H1 (cell line): Measurements from ENCODE around the gene ESPNL. TPM values are rescaled to one million over a fixed set of nuclear protein-coding genes. Genes with fewer than 3 reads are reported as not detected.

Experiments
- CTCF ChIA-PET: fragments of 300-600 bp; sonication (Branson Sonifier 250); formaldehyde crosslinking; loops from one replicate; lab custom pipeline; 2021; ENCODE audit not compliant: partially characterized antibody; lab: Charles Lee
- POLR2A ChIA-PET: fragments of 300-600 bp; sonication (Branson Sonifier 250); formaldehyde crosslinking; loops from one replicate; lab custom pipeline; 2021; ENCODE audit warnings: inconsistent platforms; ENCODE audit not compliant: partially characterized antibody; lab: Charles Lee
- DNase-seq, 2 experiments: peaks; one replicate each; pipeline versions ENCODE4 v3.0.0 to v3.0.0-alpha.2; 2010 to 2022; ENCODE audit warnings: low spot score in 2 of 2, low read depth in 1 of 2, mixed read lengths in 1 of 2
- FAIRE-seq: peaks from 2 replicates; lab custom pipeline; 2011; peaks lifted over from hg19 to GRCh38; lab: Jason Lieb, UNC
- H2AFZ ChIP-seq: 2 replicates; pipeline ENCODE4 v1.8.1; 2012; ENCODE audit warnings: low read length, inconsistent platforms
- H2AK5ac ChIP-seq: 2 replicates; pipeline ENCODE4 v1.6.1; 2013; ENCODE audit warnings: low read depth, low read length
- H2BK120ac ChIP-seq: replicated peaks from 2 replicates; pipeline ENCODE3; 2013; ENCODE audit warnings: low read depth, low read length, inconsistent platforms
- H2BK12ac ChIP-seq: 2 replicates; pipeline ENCODE4 v1.6.1; 2013; ENCODE audit warnings: low read depth, low read length
- H2BK15ac ChIP-seq: 2 replicates; pipeline ENCODE4 v1.6.1; 2013; ENCODE audit warnings: low read length
- H2BK20ac ChIP-seq: 2 replicates; pipeline ENCODE4 v1.6.1; 2013; ENCODE audit warnings: low read length
- H2BK5ac ChIP-seq: 2 replicates; pipeline ENCODE4 v1.6.1; 2013; ENCODE audit warnings: low read depth, low read length
- H3K14ac ChIP-seq: 2 replicates; pipeline ENCODE4 v1.6.1; 2013; ENCODE audit warnings: inconsistent platforms; ENCODE audit not compliant: insufficient read length
- H3K18ac ChIP-seq: 2 replicates; pipeline ENCODE4 v1.6.1; 2013; ENCODE audit warnings: low read length; ENCODE audit errors: extremely low read depth
- H3K23ac ChIP-seq: 2 replicates; pipeline ENCODE4 v1.6.1; 2013; ENCODE audit warnings: inconsistent platforms; ENCODE audit not compliant: insufficient read length
- H3K23me2 ChIP-seq: 2 replicates; pipeline ENCODE4 v1.6.1; 2013; ENCODE audit warnings: low read depth, low read length
- H3K27ac ChIP-seq: 2 replicates; pipeline ENCODE4 v1.6.1; 2011; ENCODE audit warnings: low read depth, low read length, inconsistent platforms
- H3K27me3 ChIP-seq, 4 experiments: replicated peaks in 1 of 4; 1 replicate in 1 of 4; 2 replicates in 3 of 4; pipeline versions ENCODE4 v1.6.1 to v1.8.1; 2011 to 2013; ENCODE audit warnings: low read length in 3 of 4, mild to moderate bottlenecking in 3 of 4, inconsistent platforms in 2 of 4, mixed read lengths in 2 of 4, moderate library complexity in 1 of 4; ENCODE audit not compliant: control insufficient read depth in 3 of 4, insufficient read depth in 3 of 4; ENCODE audit errors: extremely low read depth in 1 of 4
- H3K36me3 ChIP-seq, 4 experiments: 2 replicates each; pipeline versions ENCODE4 v1.6.1 to v1.8.1; 2011 to 2013; ENCODE audit warnings: mild to moderate bottlenecking in 4 of 4, low read length in 3 of 4, moderate library complexity in 2 of 4, control low read depth in 1 of 4, inconsistent platforms in 1 of 4; ENCODE audit not compliant: insufficient read depth in 4 of 4, control insufficient read depth in 2 of 4
- H3K4ac ChIP-seq: replicated peaks from 2 replicates; pipeline ENCODE3; 2013; ENCODE audit warnings: low read length, low read depth, mixed read lengths, inconsistent platforms; ENCODE audit not compliant: insufficient read length
- H3K4me1 ChIP-seq, 4 experiments: replicated peaks in 1 of 4; 1 replicate in 1 of 4; 2 replicates in 3 of 4; pipeline versions ENCODE4 v1.6.1 to v1.8.1; 2011 to 2013; ENCODE audit warnings: low read length in 3 of 4, inconsistent platforms in 2 of 4, mixed read lengths in 1 of 4; ENCODE audit not compliant: insufficient read depth in 4 of 4, control insufficient read depth in 3 of 4
- H3K4me2 ChIP-seq, 2 experiments: 2 replicates each; pipeline versions ENCODE4 v1.6.1 to v1.8.1; 2011 to 2013; ENCODE audit warnings: low read depth in 2 of 2, low read length in 2 of 2, control low read depth in 1 of 2, inconsistent platforms in 1 of 2, mild to moderate bottlenecking in 1 of 2; ENCODE audit not compliant: insufficient read depth in 1 of 2
- H3K4me3 ChIP-seq, 4 experiments: fragments of 200-600, 300-600 bp in 1 of 4; sonication (generic), shearing (Covaris generic), sonication (Bioruptor Twin) in 1 of 4; 2 replicates each; pipeline versions ENCODE4 v1.5.1 to v1.8.1; 2011 to 2016; ENCODE audit warnings: low read length in 4 of 4, low read depth in 3 of 4, control low read depth in 2 of 4, inconsistent platforms in 2 of 4, mild to moderate bottlenecking in 2 of 4, mixed read lengths in 1 of 4, moderate library complexity in 1 of 4; ENCODE audit not compliant: insufficient read depth in 2 of 4; ENCODE audit errors: extremely low read depth in 1 of 4
- H3K56ac ChIP-seq: replicated peaks from 2 replicates; pipeline ENCODE3; 2013; ENCODE audit warnings: low read depth, mild to moderate bottlenecking, mixed read lengths, low read length, inconsistent platforms; ENCODE audit not compliant: insufficient read length
- H3K79me1 ChIP-seq: 2 replicates; pipeline ENCODE4 v1.6.1; 2013; ENCODE audit warnings: low read depth, low read length, control low read depth
- H3K79me2 ChIP-seq, 2 experiments: 2 replicates each; pipeline versions ENCODE4 v1.6.1 to v1.8.1; 2012 to 2013; ENCODE audit warnings: low read length in 2 of 2, mild to moderate bottlenecking in 2 of 2, inconsistent platforms in 1 of 2; ENCODE audit not compliant: insufficient read depth in 2 of 2, control insufficient read depth in 1 of 2
- H3K9ac ChIP-seq, 4 experiments: replicated peaks in 1 of 4; 1 replicate in 1 of 4; 2 replicates in 3 of 4; pipeline versions ENCODE4 v1.6.1 to v1.8.1; 2011 to 2013; ENCODE audit warnings: low read depth in 3 of 4, low read length in 3 of 4, control low read depth in 2 of 4, mild to moderate bottlenecking in 2 of 4, moderate library complexity in 2 of 4, inconsistent platforms in 1 of 4; ENCODE audit errors: extremely low read depth in 1 of 4
- H3K9me3 ChIP-seq, 2 experiments: 2 replicates each; pipeline versions ENCODE4 v1.6.1 to v1.8.1; 2012 to 2013; ENCODE audit warnings: mild to moderate bottlenecking in 2 of 2, moderate library complexity in 2 of 2, control low read depth in 1 of 2, inconsistent platforms in 1 of 2, low read depth in 1 of 2, low read length in 1 of 2, mixed read lengths in 1 of 2; ENCODE audit not compliant: insufficient read depth in 2 of 2
- H4K20me1 ChIP-seq, 2 experiments: replicated peaks in 1 of 2; 2 replicates each; pipeline versions ENCODE3 to v1.8.1; 2011 to 2013; ENCODE audit warnings: inconsistent platforms in 2 of 2, low read length in 2 of 2, mild to moderate bottlenecking in 1 of 2; ENCODE audit not compliant: insufficient read depth in 2 of 2, control insufficient read depth in 1 of 2
- H4K5ac ChIP-seq: 2 replicates; pipeline ENCODE4 v1.6.1; 2013; ENCODE audit warnings: low read length, low read depth, mixed read lengths, inconsistent platforms; ENCODE audit not compliant: insufficient read length
- H4K8ac ChIP-seq: 2 replicates; pipeline ENCODE4 v1.8.0; 2013; ENCODE audit warnings: mild to moderate bottlenecking, moderate library complexity, low read length, inconsistent platforms; ENCODE audit not compliant: insufficient read depth; ENCODE audit errors: extremely low read depth
- H4K91ac ChIP-seq: replicated peaks from 2 replicates; pipeline ENCODE3; 2013; ENCODE audit warnings: low read length, mixed read lengths, inconsistent platforms; ENCODE audit not compliant: insufficient read length
- MAFK ChIP-seq: IDR thresholded peaks from 2 replicates; pipeline ENCODE4 v1.6.1; 2012; ENCODE audit warnings: low read depth, mild to moderate bottlenecking, improper control_type of control experiment, low read length
- RFX5 ChIP-seq: IDR thresholded peaks from 2 replicates; pipeline ENCODE4 v1.6.1; 2011; ENCODE audit warnings: low read depth, low read length, improper control_type of control experiment, borderline replicate concordance
- WGBS, 2 experiments: shearing (Covaris generic) in 1 of 2; methylation state at CpG; one replicate each; pipeline versions ENCODE4 v1.1.6 to v1.1.7; 2013 to 2015; ENCODE audit warnings: low lambda C conversion rate in 2 of 2, mixed read lengths in 2 of 2, inconsistent platforms in 1 of 2, low coverage in 1 of 2, missing lambda C conversion rate in 1 of 2; ENCODE audit not compliant: insufficient replicate concordance in 2 of 2, insufficient coverage in 1 of 2, insufficient read length in 1 of 2; ENCODE audit errors: extremely low coverage in 1 of 2, missing lambda C conversion rate in 1 of 2; 5-methylcytosine and 5-hydroxymethylcytosine counted together
- polyA plus RNA-seq, 7 experiments: library from polyadenylated mRNA; depleted of rRNA in 3 of 7; stranded (reverse) in 5 of 7; unstranded in 2 of 7; fragments of >200 nt in 5 of 7; fragments of 200-250 nt in 2 of 7; gene quantifications; 1 replicate in 5 of 7; 2 replicates in 1 of 7; 4 replicates in 1 of 7; pipeline versions ENCODE4 v1.2.1 to v1.2.3, GENCODE V29; 2011 to 2013; ENCODE audit warnings: missing spikeins in 2 of 7, mixed read lengths in 2 of 7
- total RNA-seq: library from RNA; stranded (reverse); fragmentation: NEBNext Ultra II Directional; extraction: Animal tissue kit (Norgen Biotek cat#: 25700); gene quantifications from 2 replicates; pipeline ENCODE4 v1.2.1, GENCODE V29; 2021

The ESPNL gene
- total and polyA plus RNA-seq, 2 of the 8 experiments (the other 6 are each of a cell fraction or from before 2014, with no cell fraction given): 0.68 to 1.3 TPM

DNA sequence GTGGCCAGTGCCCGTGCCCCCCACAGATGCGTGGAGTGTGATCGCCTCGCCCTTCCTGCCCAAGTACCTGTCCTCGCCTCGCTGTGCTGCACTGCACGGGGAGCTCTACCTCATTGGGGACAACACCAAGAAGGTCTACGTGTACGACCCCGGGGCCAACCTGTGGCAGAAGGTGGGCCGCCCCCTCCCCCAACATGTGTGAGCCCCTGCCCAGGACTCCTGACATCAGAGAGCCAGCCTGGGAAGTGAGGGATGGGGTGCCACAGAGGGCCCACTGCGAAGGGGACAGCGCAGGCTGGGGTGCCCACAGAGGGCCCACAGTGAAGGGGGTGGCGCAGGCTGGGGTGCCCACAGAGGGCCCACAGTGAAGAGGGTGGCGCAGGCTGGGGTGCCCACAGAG is 48.8 kb downstream of the ESPNL start:
- no peaks in the 10 kb centered on the region for H3K9me3 ChIP-seq
- H3K56ac ChIP-seq: no peak overlapping the region
- no peaks in the 10 kb centered on the region for H4K20me1 ChIP-seq
- no peaks in the 10 kb centered on the region for H3K23me2 ChIP-seq
- no peak overlapping the region for H3K4me3 ChIP-seq
- H3K79me2 ChIP-seq: no peaks in the 10 kb centered on the region
- H2AK5ac ChIP-seq: no peak overlapping the region
- H3K4ac ChIP-seq: no peak overlapping the region
- H4K8ac ChIP-seq: peak overlapping the region; percentile 11; the same call in 1 of the 2 replicates
- no peaks in the 10 kb centered on the region for H3K27me3 ChIP-seq
- peaks cover 0 to 9% (median 5%) of the 10 kb centered on the region in 4 experiments; a peak in 6 of 7 replicates for H3K4me1 ChIP-seq
- H4K91ac ChIP-seq: no peak overlapping the region
- TF ChIP-seq MAFK (no peak), RFX5 (no peak)
- TF ChIP-seq, all 59 proteins: peak for 0
- no peak overlapping the region for H3K14ac ChIP-seq
- H2BK120ac ChIP-seq: no peak overlapping the region
- H3K9ac ChIP-seq: no peak overlapping the region
- no peaks in the 10 kb centered on the region; a peak in 1 of 8 replicates for H3K36me3 ChIP-seq
- 0 out of 2 replicates have a peak overlapping the region, but pooled peaks have one; percentile 50 for H2BK12ac ChIP-seq
- DNase-seq: no peak
- whole genome bisulfite sequencing, 2 experiments: 82% methylated on average over 9 of the region's 15 CpGs; no CpG with 5 or more reads in 1 of the 2 experiments
- H4K5ac ChIP-seq: no peak overlapping the region
- POLR2A ChIA-PET: no interaction called here
- H3K23ac ChIP-seq: no peak overlapping the region
- H2BK15ac ChIP-seq: no peak overlapping the region
- H3K79me1 ChIP-seq: no peaks in the 10 kb centered on the region
- CTCF ChIA-PET: interaction anchor here (0.6 to 2.8 kb wide), 5 partner anchors 9 to 51 kb away, joined by 3 to 19 read pairs (median 4); partner anchors contain the start of genes ERFE and KLHL30
- no peak overlapping the region for H2AFZ ChIP-seq
- H3K18ac ChIP-seq: no peak overlapping the region
- no peak overlapping the region for H3K27ac ChIP-seq
- no peak for FAIRE-seq
- H2BK5ac ChIP-seq: no peak overlapping the region
- no peak overlapping the region for H2BK20ac ChIP-seq
- no peak overlapping the region for H3K4me2 ChIP-seq
